GM13976 (cell line): ENCODE data around the gene TEAD4.

Experiments
- DNase-seq: peaks from one replicate; pipeline ENCODE4 v3.0.0; 2012; ENCODE audit warnings: low spot score
- CTCF ChIP-seq: IDR thresholded peaks from 2 replicates; pipeline ENCODE4 v1.5.1; 2012; ENCODE audit warnings: borderline replicate concordance, mild to moderate bottlenecking; ENCODE audit not compliant: insufficient read depth; ENCODE audit errors: extremely low read depth, missing control alignments, control extremely low read depth
- in situ Hi-C: fragments of 300-500 bp; cut with MboI; formaldehyde crosslinking; loops from one replicate; pipeline ENCODE4 v1.12.0; 2022; ENCODE audit warnings: low sequenced_read_pairs, mixed read lengths, inconsistent platforms; ENCODE audit not compliant: unreplicated experiment

The TEAD4 gene

GRCh38 chr12:3049611-3050249 lies 90.5 kb downstream of the TEAD4 start:
- in situ Hi-C loops = loop anchor here (25.0 kb wide), 1 partner anchor 187 kb away; the partner anchor contains the start of gene TEX52

GRCh38 chr12:3054374-3054773 lies 95.2 kb downstream of the TEAD4 start:
- DNase-seq = no peak
- in situ Hi-C loops = no loop called here
- no peak for TF ChIP-seq CTCF

More at GRCh38 chr12:3049611-3050249, 90.5 kb downstream of the TEAD4 start:
- no peak for DNase-seq
- no peak for TF ChIP-seq CTCF

GRCh38 chr12:3055026-3055703 lies 96.0 kb downstream of the TEAD4 start:
- TF ChIP-seq CTCF = no peak
- no peak for DNase-seq
- in situ Hi-C loops = no loop called here

- TF ChIP-seq CTCF = no peak
- in situ Hi-C loops = no loop called here
- DNase-seq = no peak
Observed at GRCh38 chr12:3055704-3056467, 96.7 kb downstream of the TEAD4 start.

GRCh38 chr12:3061059-3061458 lies 101.9 kb downstream of the TEAD4 start:
- no peak for TF ChIP-seq CTCF
- DNase-seq = no peak
- in situ Hi-C loops = no loop called here

GRCh38 chr12:3061501-3062215 lies 102.5 kb downstream of the TEAD4 start:
- DNase-seq = no peak
- in situ Hi-C loops = no loop called here
- no peak for TF ChIP-seq CTCF
